ENCODE data around the gene DEFB126. TPM values are rescaled to one million over a fixed set of nuclear protein-coding genes. Genes with fewer than 3 reads are reported as not detected.

The DEFB126 gene
- total RNA-seq, 1 donor from 2014 or later = not detected

GRCh38 chr20:152131-152530 is 9.7 kb downstream of the DEFB126 start:
- Mint-ChIP-seq H3K36me3 (ENCODE audit: unreplicated experiment) (no peaks in the 10 kb centered on the region), H3K4me1 (ENCODE audit: unreplicated experiment) (no peaks in the 10 kb centered on the region), H3K4me3 (ENCODE audit: unreplicated experiment) (no peak overlapping the region), H3K27ac (ENCODE audit: unreplicated experiment) (no peak overlapping the region), H3K27me3 (ENCODE audit: unreplicated experiment) (peaks cover 30% of the 10 kb centered on the region), H3K9me3 (ENCODE audit: unreplicated experiment) (no peaks in the 10 kb centered on the region)
- no peak for DNase-seq (ENCODE audit: extremely low spot score, unreplicated experiment)
- TF ChIP-seq, protein P1, sequence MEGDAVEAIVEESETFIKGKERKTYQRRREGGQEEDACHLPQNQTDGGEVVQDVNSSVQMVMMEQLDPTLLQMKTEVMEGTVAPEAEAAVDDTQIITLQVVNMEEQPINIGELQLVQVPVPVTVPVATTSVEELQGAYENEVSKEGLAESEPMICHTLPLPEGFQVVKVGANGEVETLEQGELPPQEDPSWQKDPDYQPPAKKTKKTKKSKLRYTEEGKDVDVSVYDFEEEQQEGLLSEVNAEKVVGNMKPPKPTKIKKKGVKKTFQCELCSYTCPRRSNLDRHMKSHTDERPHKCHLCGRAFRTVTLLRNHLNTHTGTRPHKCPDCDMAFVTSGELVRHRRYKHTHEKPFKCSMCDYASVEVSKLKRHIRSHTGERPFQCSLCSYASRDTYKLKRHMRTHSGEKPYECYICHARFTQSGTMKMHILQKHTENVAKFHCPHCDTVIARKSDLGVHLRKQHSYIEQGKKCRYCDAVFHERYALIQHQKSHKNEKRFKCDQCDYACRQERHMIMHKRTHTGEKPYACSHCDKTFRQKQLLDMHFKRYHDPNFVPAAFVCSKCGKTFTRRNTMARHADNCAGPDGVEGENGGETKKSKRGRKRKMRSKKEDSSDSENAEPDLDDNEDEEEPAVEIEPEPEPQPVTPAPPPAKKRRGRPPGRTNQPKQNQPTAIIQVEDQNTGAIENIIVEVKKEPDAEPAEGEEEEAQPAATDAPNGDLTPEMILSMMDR (IDR thresholded peaks at IDR 0.05) = no peak

- no peaks in the 10 kb centered on the region for H3K9me3 Mint-ChIP-seq (ENCODE audit: unreplicated experiment)
- TF ChIP-seq, protein P1 (IDR thresholded peaks at IDR 0.05) = no peak
- H3K27ac Mint-ChIP-seq (ENCODE audit: unreplicated experiment) = no peak within 1 kb of the TSS
- H3K4me1 Mint-ChIP-seq (ENCODE audit: unreplicated experiment) = no peaks in the 10 kb centered on the region
- no peak within 1 kb of the TSS for H3K4me3 Mint-ChIP-seq (ENCODE audit: unreplicated experiment)
- no peak for DNase-seq (ENCODE audit: extremely low spot score, unreplicated experiment)
- H3K27me3 Mint-ChIP-seq (ENCODE audit: unreplicated experiment) = peaks cover 22% of the 10 kb centered on the region
- H3K36me3 Mint-ChIP-seq (ENCODE audit: unreplicated experiment) = no peaks in the 10 kb centered on the region
Observed at GRCh38 chr20:157154-157553, 14.8 kb downstream of the DEFB126 start, which contains the start of gene DEFB127. Gene DEFB127, plus strand, starts transcription at chr20:157454. Its CDS starts 91 bp downstream, at chr20:157545.

DNA sequence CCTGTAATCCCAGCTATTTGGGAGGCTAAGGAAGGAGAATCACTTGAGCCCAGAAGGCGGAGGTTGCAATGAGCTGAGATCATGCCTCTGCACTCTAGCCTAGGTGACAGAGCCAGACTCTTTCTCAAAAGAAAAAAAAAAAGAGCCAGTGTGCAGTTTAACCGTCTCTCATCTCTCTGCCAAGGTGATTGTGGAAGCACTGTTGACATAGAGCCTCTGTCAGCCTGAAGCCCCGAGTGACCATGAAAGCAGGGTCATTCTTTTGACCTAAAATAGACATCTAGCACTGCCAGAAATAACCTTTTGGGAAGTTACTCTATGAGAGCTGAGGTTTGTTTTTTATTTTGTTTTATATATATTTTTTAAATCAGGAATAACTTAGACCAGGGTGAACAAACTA is 22.2 kb downstream of the DEFB126 start:
- H3K27me3 Mint-ChIP-seq (ENCODE audit: unreplicated experiment) = peaks cover 14% of the 10 kb centered on the region
- no peak for DNase-seq (ENCODE audit: extremely low spot score, unreplicated experiment)
- H3K4me3 Mint-ChIP-seq (ENCODE audit: unreplicated experiment) = no peak overlapping the region
- no peaks in the 10 kb centered on the region for H3K9me3 Mint-ChIP-seq (ENCODE audit: unreplicated experiment)
- H3K36me3 Mint-ChIP-seq (ENCODE audit: unreplicated experiment) = no peaks in the 10 kb centered on the region
- TF ChIP-seq, protein P1 (IDR thresholded peaks at IDR 0.05) = no peak
- H3K27ac Mint-ChIP-seq (ENCODE audit: unreplicated experiment) = no peak overlapping the region
- no peaks in the 10 kb centered on the region for H3K4me1 Mint-ChIP-seq (ENCODE audit: unreplicated experiment)

DNA sequence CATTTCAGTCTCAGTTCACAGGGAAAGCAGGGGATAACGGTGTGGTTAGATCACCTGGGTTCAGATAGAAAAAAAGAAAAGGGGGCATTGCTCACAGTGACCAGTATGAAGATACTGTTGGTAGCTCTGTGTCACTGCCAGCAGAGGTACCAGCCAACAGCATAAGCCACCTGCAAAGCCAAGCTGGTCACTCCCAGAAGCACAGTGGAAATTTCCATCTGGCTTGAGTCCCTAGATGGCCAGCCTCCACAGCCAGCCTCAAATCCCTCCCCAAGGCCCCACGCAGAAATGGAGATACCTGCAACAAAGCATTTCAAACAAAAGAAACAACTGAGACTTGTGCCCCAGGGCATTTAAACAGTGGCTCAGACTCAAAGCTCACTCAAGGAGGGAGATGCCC is 26.5 kb downstream of the DEFB126 start:
- H3K27me3 Mint-ChIP-seq (ENCODE audit: unreplicated experiment) = peaks cover 15% of the 10 kb centered on the region

DNA sequence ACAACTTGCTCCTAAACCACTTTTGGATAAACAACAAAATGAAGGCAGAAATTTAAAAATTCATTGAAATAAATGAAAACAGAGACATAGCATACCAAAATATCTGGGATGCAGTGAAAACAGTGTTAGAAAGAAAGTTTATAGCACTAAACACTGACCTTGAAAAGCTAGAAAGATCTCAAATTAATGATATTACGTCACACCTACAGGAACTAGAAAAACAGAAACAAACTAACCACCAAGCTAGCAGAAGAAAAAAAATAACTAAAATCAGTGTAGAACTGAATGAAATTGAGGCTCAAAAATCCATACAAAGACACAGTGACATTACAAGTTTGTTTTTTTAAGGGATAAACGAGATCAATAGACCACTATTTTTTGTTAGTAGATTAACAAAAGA is 41.9 kb downstream of the DEFB126 start:
- TF ChIP-seq, protein P1 (IDR thresholded peaks at IDR 0.05) = no peak
- H3K4me3 Mint-ChIP-seq (ENCODE audit: unreplicated experiment) = no peak overlapping the region
- no peaks in the 10 kb centered on the region for H3K36me3 Mint-ChIP-seq (ENCODE audit: unreplicated experiment)
- H3K9me3 Mint-ChIP-seq (ENCODE audit: unreplicated experiment) = no peaks in the 10 kb centered on the region
- no peaks in the 10 kb centered on the region for H3K4me1 Mint-ChIP-seq (ENCODE audit: unreplicated experiment)
- DNase-seq (ENCODE audit: extremely low spot score, unreplicated experiment) = no peak
- peaks cover 33% of the 10 kb centered on the region for H3K27me3 Mint-ChIP-seq (ENCODE audit: unreplicated experiment)
- H3K27ac Mint-ChIP-seq (ENCODE audit: unreplicated experiment) = no peak overlapping the region

More for the DNA sequence above, 26.5 kb downstream of the DEFB126 start:
- no peaks in the 10 kb centered on the region for H3K9me3 Mint-ChIP-seq (ENCODE audit: unreplicated experiment)
- TF ChIP-seq, protein P1 (IDR thresholded peaks at IDR 0.05) = no peak
- H3K36me3 Mint-ChIP-seq (ENCODE audit: unreplicated experiment) = no peaks in the 10 kb centered on the region
- H3K4me3 Mint-ChIP-seq (ENCODE audit: unreplicated experiment) = no peak overlapping the region
- no peaks in the 10 kb centered on the region for H3K4me1 Mint-ChIP-seq (ENCODE audit: unreplicated experiment)
- no peak overlapping the region for H3K27ac Mint-ChIP-seq (ENCODE audit: unreplicated experiment)
- no peak for DNase-seq (ENCODE audit: extremely low spot score, unreplicated experiment)
